Chondrocyte (in vitro differentiated cells): Measurements from ENCODE around the gene PACS2. TPM values are rescaled to one million over a fixed set of nuclear protein-coding genes. Genes with fewer than 3 reads are reported as not detected.

Experiments
- DNase-seq: peaks from one replicate; pipeline ENCODE4 v3.0.0; 2021; ENCODE audit warnings: mixed read lengths, low spot score
- H3K27ac Mint-ChIP-seq: one replicate; pipeline ENCODE4 v1.8.0; 2021; ENCODE audit warnings: mild to moderate bottlenecking, moderate library complexity, mixed read lengths; ENCODE audit not compliant: unreplicated experiment
- H3K27me3 Mint-ChIP-seq: 2 replicates; pipeline ENCODE4 v1.8.0; 2021; ENCODE audit warnings: low read depth, mixed read lengths
- H3K36me3 Mint-ChIP-seq: 2 replicates; pipeline ENCODE4 v1.8.0; 2021; ENCODE audit warnings: low read depth, mixed read lengths
- H3K4me1 Mint-ChIP-seq: 2 replicates; pipeline ENCODE4 v1.8.0; 2021; ENCODE audit warnings: low read depth, mild to moderate bottlenecking, mixed read lengths
- H3K4me3 Mint-ChIP-seq: one replicate; pipeline ENCODE4 v1.8.0; 2021; ENCODE audit warnings: mild to moderate bottlenecking, moderate library complexity, mixed read lengths; ENCODE audit not compliant: unreplicated experiment
- H3K9me3 Mint-ChIP-seq: 2 replicates; pipeline ENCODE4 v1.8.0; 2021; ENCODE audit warnings: low read depth, mixed read lengths
- CTCF ChIP-seq: fragments of 200-600 bp; sonication (generic); IDR thresholded peaks from 2 replicates; pipeline ENCODE4 v1.5.0; 2021; ENCODE audit warnings: antibody characterized with exemption, mild to moderate bottlenecking, moderate library complexity
- total RNA-seq: library from RNA; stranded (reverse); gene quantifications from 3 replicates; pipeline ENCODE4 v1.2.1, GENCODE V29; 2021

Gene PACS2
- total RNA-seq, 1 donor from 2014 or later = 82.6 TPM

- Mint-ChIP-seq H3K27me3 (no peaks in the 10 kb centered on the region), H3K9me3 (no peaks in the 10 kb centered on the region), H3K27ac (no peak overlapping the region), H3K4me1 (peaks cover 31% of the 10 kb centered on the region), H3K36me3 (no peaks in the 10 kb centered on the region), H3K4me3 (peak overlapping the region; percentile 68)
- TF ChIP-seq CTCF = no peak
- DNase-seq = no peak
Observed at GRCh38 chr14:105312973-105313372, 1.6 kb upstream of the PACS2 start.

GRCh38 chr14:105313381-105314286 lies 914 bp upstream of the PACS2 start:
- Mint-ChIP-seq H3K4me3 (peak overlapping the region; percentile 68), H3K36me3 (no peaks in the 10 kb centered on the region), H3K9me3 (no peaks in the 10 kb centered on the region), H3K27me3 (no peaks in the 10 kb centered on the region), H3K27ac (peak overlapping the region; percentile 9), H3K4me1 (peaks cover 33% of the 10 kb centered on the region)
- no peak for TF ChIP-seq CTCF
- DNase-seq = no peak

GRCh38 chr14:105315211-105315721 lies 718 bp downstream of the PACS2 start:
- TF ChIP-seq CTCF = peak; percentile 28
- H3K4me1 Mint-ChIP-seq = peaks cover 33% of the 10 kb centered on the region
- peak overlapping the region; percentile 82 for H3K4me3 Mint-ChIP-seq
- no peaks in the 10 kb centered on the region for H3K36me3 Mint-ChIP-seq
- no peak for DNase-seq
- no peaks in the 10 kb centered on the region for H3K27me3 Mint-ChIP-seq
- peak overlapping the region; percentile 86 for H3K27ac Mint-ChIP-seq
- H3K9me3 Mint-ChIP-seq = no peaks in the 10 kb centered on the region

GRCh38 chr14:105315941-105316576 lies 1.5 kb downstream of the PACS2 start:
- Mint-ChIP-seq H3K9me3 (no peaks in the 10 kb centered on the region), H3K27me3 (no peaks in the 10 kb centered on the region), H3K36me3 (no peaks in the 10 kb centered on the region), H3K27ac (peak overlapping the region; percentile 17), H3K4me3 (peak overlapping the region; percentile 82), H3K4me1 (peaks cover 33% of the 10 kb centered on the region)
- no peak for DNase-seq
- no peak for TF ChIP-seq CTCF

- peak overlapping the region; percentile 13 for H3K27ac Mint-ChIP-seq
- no peaks in the 10 kb centered on the region for H3K36me3 Mint-ChIP-seq
Observed at GRCh38 chr14:105316577-105316941, 2.0 kb downstream of the PACS2 start.

More at GRCh38 chr14:105316577-105316941, 2.0 kb downstream of the PACS2 start:
- Mint-ChIP-seq H3K9me3 (no peaks in the 10 kb centered on the region), H3K4me1 (peaks cover 33% of the 10 kb centered on the region), H3K27me3 (no peaks in the 10 kb centered on the region), H3K4me3 (peak overlapping the region; percentile 82)
- no peak for TF ChIP-seq CTCF
- no peak for DNase-seq
